ENCODE results near the gene TEC. TPM values are rescaled to one million over a fixed set of nuclear protein-coding genes. Genes with fewer than 3 reads are reported as not detected.
"Not testable (repeated sequence)": the region's sequence is repeated elsewhere in the genome, so short reads cannot be mapped to it uniquely, and the experiment has no call there.

Gene TEC
- 2.7 and 3.0 TPM in 2 replicates for total RNA-seq

DNA sequence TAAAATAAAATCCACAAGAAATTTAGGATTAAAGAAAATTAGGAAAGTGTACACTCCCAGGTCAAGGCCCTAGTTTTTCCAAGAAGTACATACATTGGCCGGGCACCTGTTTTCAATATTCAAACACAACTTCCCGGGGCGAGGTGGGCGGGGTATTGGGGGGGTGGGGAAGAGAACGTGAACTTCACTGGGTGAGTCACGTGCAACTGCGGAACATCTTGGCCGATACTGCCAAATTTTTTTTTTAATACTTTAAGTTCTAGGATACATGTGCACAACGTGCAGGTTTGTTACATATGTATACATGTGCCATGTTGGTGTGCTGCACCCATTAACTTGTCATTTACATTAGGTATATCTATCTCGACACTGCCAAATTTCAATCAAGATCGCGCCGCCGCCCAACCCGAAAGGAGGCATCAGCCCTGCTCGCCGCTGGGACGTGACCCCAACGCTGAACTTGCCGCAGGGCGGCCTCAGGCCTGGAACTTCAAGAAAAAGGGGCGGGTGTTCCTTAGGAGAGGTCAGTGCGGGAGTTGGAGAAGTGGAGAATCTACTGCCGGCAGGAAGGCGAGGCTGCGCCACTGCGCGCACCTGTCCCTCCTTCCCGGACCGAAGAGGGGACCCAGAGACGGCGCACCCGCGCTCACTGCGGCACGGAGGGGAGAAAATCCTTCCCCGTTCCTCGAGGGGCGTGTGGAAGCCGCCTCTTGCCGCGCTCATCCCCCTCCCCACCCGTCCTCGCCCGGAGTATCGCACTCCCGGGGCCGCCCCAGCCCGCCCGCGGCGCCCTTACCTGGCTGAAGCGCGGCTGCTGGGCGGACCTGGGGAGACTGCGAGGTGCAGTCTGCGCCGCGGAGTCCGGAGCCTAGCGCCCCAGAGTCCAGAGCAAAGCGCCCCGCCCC is at the start of gene TEC:
TEC (minus strand) TSS at position 883 of the 905 bp plus-strand sequence. CDS start 41,224 bp downstream, outside the sequence.
- Mint-ChIP-seq H3K9me3 (peaks cover 7% of the 10 kb centered on the region), H3K36me3 (ENCODE audit: low read depth) (no peaks in the 10 kb centered on the region), H3K27me3 (no peaks in the 10 kb centered on the region), H3K27ac (peak within 1 kb of the TSS; percentile 88), H3K4me1 (peaks cover 20% of the 10 kb centered on the region), H3K4me3 (peak within 1 kb of the TSS; percentile 97)
- intact Hi-C loops (cut with micrococcal nuclease): loop anchor here (1.0 to 2.0 kb wide), 2 partner anchors 72 to 140 kb away; partner anchors contain the start of gene SLAIN2
- no peak for DNase-seq

DNA sequence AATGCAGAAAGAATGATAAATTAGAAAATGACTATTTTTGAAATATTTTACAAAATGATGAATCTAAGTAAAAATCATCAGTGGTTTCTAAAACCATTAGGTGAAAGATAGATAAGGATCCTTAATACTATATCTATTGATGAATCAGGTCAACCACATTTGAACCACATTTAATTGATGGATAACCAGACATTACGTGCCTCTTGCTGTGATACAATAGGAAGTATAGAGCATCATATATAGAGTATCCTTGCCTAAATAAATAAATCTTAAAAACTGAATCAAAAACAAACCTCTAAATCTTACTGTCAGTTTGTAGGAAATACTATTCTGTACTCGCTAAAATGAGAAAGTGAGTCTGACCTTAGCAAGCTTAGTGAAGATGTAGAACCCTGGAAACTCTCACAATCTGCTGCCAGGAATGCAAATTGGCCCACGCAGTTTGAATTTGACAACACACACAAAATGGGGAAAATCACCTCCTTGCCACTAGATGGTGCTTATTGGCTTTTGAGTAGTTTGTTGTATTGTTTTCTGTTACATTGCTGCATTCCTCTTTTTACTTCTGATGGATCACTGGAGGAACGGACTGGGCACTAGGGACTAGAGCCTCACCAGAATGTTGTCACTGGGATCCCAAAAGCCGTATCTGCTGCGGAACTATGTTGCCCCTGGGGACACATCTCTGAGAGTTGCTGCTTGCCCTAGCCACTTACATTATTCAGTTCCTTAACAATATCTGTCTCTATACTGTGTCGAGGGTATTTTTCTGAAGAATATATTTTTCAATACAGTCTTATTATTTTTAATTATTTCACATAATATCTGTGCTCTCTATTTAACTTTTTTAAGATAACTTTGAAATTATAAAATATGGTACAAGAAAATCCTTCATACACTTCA is 46.3 kb upstream of the TEC start:
- H3K4me3 Mint-ChIP-seq: no peak overlapping the region
- H3K4me1 Mint-ChIP-seq: peaks cover 2% of the 10 kb centered on the region
- no peak overlapping the region for H3K27ac Mint-ChIP-seq
- peaks cover 2% of the 10 kb centered on the region for H3K27me3 Mint-ChIP-seq
- no peaks in the 10 kb centered on the region for H3K9me3 Mint-ChIP-seq
- H3K36me3 Mint-ChIP-seq (ENCODE audit: low read depth): no peaks in the 10 kb centered on the region
- peak; percentile 78 for DNase-seq
- intact Hi-C loops (cut with micrococcal nuclease): loop anchor here (1.0 to 5.0 kb wide), 5 partner anchors 24 to 646 kb away; no protein-coding TSS in a partner anchor

- not testable (repeated sequence) for H3K27ac Mint-ChIP-seq; H3K36me3 Mint-ChIP-seq (ENCODE audit: low read depth); H3K27me3 Mint-ChIP-seq; DNase-seq; H3K9me3 Mint-ChIP-seq; H3K4me1 Mint-ChIP-seq; H3K4me3 Mint-ChIP-seq
- intact Hi-C loops (cut with micrococcal nuclease): loop anchor here (5.0 kb wide), 3 partner anchors 133 to 648 kb away; no protein-coding TSS in a partner anchor
Measured at GRCh38 chr4:48314746-48315145, 45.1 kb upstream of the TEC start.

GRCh38 chr4:48311896-48312295 is 42.3 kb upstream of the TEC start:
- Mint-ChIP-seq H3K9me3 (no peaks in the 10 kb centered on the region), H3K27me3 (peaks cover 14% of the 10 kb centered on the region), H3K4me3 (no peak overlapping the region), H3K4me1 (peaks cover 2% of the 10 kb centered on the region), H3K36me3 (ENCODE audit: low read depth) (no peaks in the 10 kb centered on the region), H3K27ac (no peak overlapping the region)
- no peak for DNase-seq
- intact Hi-C loops (cut with micrococcal nuclease): no loop called here

- H3K36me3 Mint-ChIP-seq (ENCODE audit: low read depth): no peaks in the 10 kb centered on the region
- no peak overlapping the region for H3K27ac Mint-ChIP-seq
- intact Hi-C loops (cut with micrococcal nuclease): no loop called here
- no peak for DNase-seq
- H3K4me1 Mint-ChIP-seq: no peaks in the 10 kb centered on the region
- peaks cover 17% of the 10 kb centered on the region for H3K27me3 Mint-ChIP-seq
- H3K4me3 Mint-ChIP-seq: no peak overlapping the region
- no peaks in the 10 kb centered on the region for H3K9me3 Mint-ChIP-seq
Measured at GRCh38 chr4:48308901-48309300, 39.3 kb upstream of the TEC start.

DNA sequence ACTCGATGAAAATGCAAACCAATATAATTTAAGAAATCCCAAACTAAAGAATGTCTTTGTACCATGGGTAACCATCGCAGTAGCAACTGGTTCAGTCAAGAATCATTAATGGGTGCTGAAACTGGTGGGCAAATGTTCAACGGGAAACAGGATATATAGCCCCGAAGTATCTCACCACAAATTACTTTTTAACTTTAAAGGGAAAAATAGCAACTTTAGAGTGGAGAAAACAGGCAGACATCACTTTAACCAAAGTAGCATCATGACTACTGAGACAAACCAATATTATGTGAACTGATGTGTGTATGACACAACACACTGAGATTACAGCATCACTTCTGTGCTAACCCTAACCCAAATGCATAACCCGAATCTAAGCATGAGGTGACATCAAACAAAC is 37.9 kb upstream of the TEC start:
- H3K27ac Mint-ChIP-seq: no peak overlapping the region
- no peaks in the 10 kb centered on the region for H3K4me1 Mint-ChIP-seq
- peaks cover 22% of the 10 kb centered on the region for H3K27me3 Mint-ChIP-seq
- no peaks in the 10 kb centered on the region for H3K9me3 Mint-ChIP-seq
- DNase-seq: no peak
- H3K4me3 Mint-ChIP-seq: no peak overlapping the region
- H3K36me3 Mint-ChIP-seq (ENCODE audit: low read depth): no peaks in the 10 kb centered on the region
- intact Hi-C loops (cut with micrococcal nuclease): no loop called here

DNA sequence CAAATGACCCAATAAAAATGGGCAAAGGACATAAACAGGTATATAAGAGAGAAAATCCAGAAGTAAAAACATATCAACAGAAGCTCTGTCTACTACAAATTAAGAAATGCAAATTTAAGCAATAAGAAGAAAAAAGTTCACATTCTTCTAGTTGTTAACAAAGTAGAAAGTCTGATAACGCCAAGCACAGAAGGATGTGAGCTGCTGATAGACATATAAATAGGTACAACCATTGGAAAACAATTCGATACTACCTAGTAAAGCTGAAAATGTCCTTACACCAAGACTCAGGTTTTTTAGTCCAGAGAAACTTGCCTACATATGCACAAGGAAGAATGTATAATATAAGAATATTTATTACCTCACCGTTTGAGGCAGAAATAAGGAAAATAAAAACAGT is 35.9 kb upstream of the TEC start:
- Mint-ChIP-seq H3K27ac (no peak overlapping the region), H3K4me1 (no peaks in the 10 kb centered on the region), H3K4me3 (no peak overlapping the region), H3K9me3 (no peaks in the 10 kb centered on the region), H3K36me3 (ENCODE audit: low read depth) (no peaks in the 10 kb centered on the region), H3K27me3 (peaks cover 21% of the 10 kb centered on the region)
- intact Hi-C loops (cut with micrococcal nuclease): no loop called here
- DNase-seq: no peak

- H3K4me1 Mint-ChIP-seq: peaks cover 3% of the 10 kb centered on the region
- no peak for DNase-seq
- H3K36me3 Mint-ChIP-seq (ENCODE audit: low read depth): no peaks in the 10 kb centered on the region
- H3K4me3 Mint-ChIP-seq: no peak overlapping the region
- intact Hi-C loops (cut with micrococcal nuclease): no loop called here
- peaks cover 11% of the 10 kb centered on the region for H3K27me3 Mint-ChIP-seq
- H3K9me3 Mint-ChIP-seq: no peaks in the 10 kb centered on the region
- no peak overlapping the region for H3K27ac Mint-ChIP-seq
Measured at GRCh38 chr4:48300004-48300403, 30.4 kb upstream of the TEC start.

DNA sequence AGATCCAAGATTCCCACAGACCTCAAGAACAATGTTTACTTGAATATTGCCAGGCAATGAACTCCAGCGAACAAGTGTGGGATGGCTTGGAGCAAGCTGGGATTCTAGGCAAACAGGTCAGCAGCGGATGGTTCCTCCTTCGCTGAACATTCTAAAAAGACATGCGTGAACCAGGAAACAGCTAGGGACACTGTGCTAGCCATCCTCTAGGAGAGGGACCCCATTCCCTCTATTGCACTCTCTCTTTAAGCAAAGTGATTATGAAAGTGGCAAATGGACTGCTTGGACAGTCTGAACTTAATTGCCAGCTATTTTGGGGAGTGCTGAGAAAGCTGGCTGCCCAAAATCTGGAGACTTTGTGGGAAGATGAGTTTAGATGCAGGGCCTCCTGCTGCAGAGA is 29.9 kb upstream of the TEC start:
- Mint-ChIP-seq H3K27ac (no peak overlapping the region), H3K9me3 (no peaks in the 10 kb centered on the region), H3K4me1 (peaks cover 3% of the 10 kb centered on the region), H3K27me3 (peaks cover 11% of the 10 kb centered on the region), H3K4me3 (no peak overlapping the region), H3K36me3 (ENCODE audit: low read depth) (no peaks in the 10 kb centered on the region)
- intact Hi-C loops (cut with micrococcal nuclease): no loop called here
- no peak for DNase-seq

- DNase-seq: no peak
- Mint-ChIP-seq H3K9me3 (no peaks in the 10 kb centered on the region), H3K4me3 (no peak overlapping the region), H3K27ac (no peak overlapping the region), H3K4me1 (peaks cover 3% of the 10 kb centered on the region), H3K36me3 (ENCODE audit: low read depth) (no peaks in the 10 kb centered on the region), H3K27me3 (peaks cover 5% of the 10 kb centered on the region)
- intact Hi-C loops (cut with micrococcal nuclease): no loop called here
Measured at GRCh38 chr4:48297256-48297846, 27.7 kb upstream of the TEC start.

GRCh38 chr4:48296365-48296764 is 26.7 kb upstream of the TEC start:
- Mint-ChIP-seq H3K36me3 (ENCODE audit: low read depth) (no peaks in the 10 kb centered on the region), H3K27me3 (peaks cover 4% of the 10 kb centered on the region), H3K9me3 (no peaks in the 10 kb centered on the region), H3K27ac (no peak overlapping the region), H3K4me1 (peaks cover 3% of the 10 kb centered on the region), H3K4me3 (no peak overlapping the region)
- intact Hi-C loops (cut with micrococcal nuclease): no loop called here
- no peak for DNase-seq

GRCh38 chr4:48295116-48295515 is 25.5 kb upstream of the TEC start:
- DNase-seq: no peak
- peaks cover 3% of the 10 kb centered on the region for H3K4me1 Mint-ChIP-seq
- H3K27me3 Mint-ChIP-seq: peaks cover 3% of the 10 kb centered on the region
- H3K4me3 Mint-ChIP-seq: no peak overlapping the region
- no peak overlapping the region for H3K27ac Mint-ChIP-seq
- intact Hi-C loops (cut with micrococcal nuclease): no loop called here
- no peaks in the 10 kb centered on the region for H3K9me3 Mint-ChIP-seq
- H3K36me3 Mint-ChIP-seq (ENCODE audit: low read depth): no peaks in the 10 kb centered on the region

DNA sequence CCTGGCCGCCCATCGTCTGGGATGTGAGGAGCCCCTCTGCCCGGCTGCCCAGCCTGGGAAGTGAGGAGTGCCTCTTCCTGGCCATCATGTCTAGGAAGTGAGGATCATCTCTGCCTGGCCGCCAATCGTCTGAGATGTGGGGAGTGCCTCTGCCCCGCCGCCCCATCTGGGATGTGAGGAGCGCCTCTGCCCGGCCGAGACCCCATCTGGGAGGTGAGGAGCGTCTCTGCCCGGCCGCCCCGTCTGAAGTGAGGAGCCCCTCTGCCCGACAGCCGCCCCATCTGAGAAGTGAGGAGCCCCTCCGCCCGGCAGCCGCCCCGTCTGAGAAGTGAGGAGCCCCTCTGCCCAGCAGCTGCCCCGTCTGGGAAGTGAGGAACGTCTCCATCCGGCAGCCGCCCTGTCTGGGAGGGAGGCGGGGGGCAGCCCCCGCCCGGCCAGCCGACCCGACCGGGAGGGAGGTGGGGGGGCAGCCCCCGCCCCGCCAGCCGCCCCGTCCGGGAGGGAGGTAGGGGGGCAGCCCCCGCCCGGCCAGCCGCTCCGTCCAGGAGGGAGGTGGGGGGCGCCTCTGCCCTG is 22.7 kb upstream of the TEC start:
- H3K9me3 Mint-ChIP-seq; H3K27ac Mint-ChIP-seq; H3K36me3 Mint-ChIP-seq (ENCODE audit: low read depth); H3K4me1 Mint-ChIP-seq; H3K4me3 Mint-ChIP-seq; DNase-seq; H3K27me3 Mint-ChIP-seq; intact Hi-C loops (cut with micrococcal nuclease): not testable (repeated sequence)

All from activated CD4-positive, alpha-beta T cell treated with anti-CD3 and anti-CD28 coated beads, Interleukin-2, amount 10 ng/mL, durations not matched to agents 24 days and 14 days (primary cell).